ENCODE data around the gene CPSF3.

The CPSF3 gene

GRCh38 chr2:9419541-9419940 is 3.9 kb upstream of the CPSF3 start:
- no peak for DNase-seq (ENCODE audit: low read depth, low spot score)

GRCh38 chr2:9420495-9420894 is 3.0 kb upstream of the CPSF3 start:
- DNase-seq (ENCODE audit: low read depth, low spot score), result no peak

GRCh38 chr2:9422321-9423099 is 944 bp upstream of the CPSF3 start:
- DNase-seq (ENCODE audit: low read depth, low spot score), result peak; percentile 73

- no peak for DNase-seq (ENCODE audit: low read depth, low spot score)
Measured at GRCh38 chr2:9423922-9424272, 443 bp downstream of the CPSF3 start.

- no peak for DNase-seq (ENCODE audit: low read depth, low spot score)
Measured at GRCh38 chr2:9424447-9425164, 1.2 kb downstream of the CPSF3 start.

- DNase-seq (ENCODE audit: low read depth, low spot score), result no peak
Measured at GRCh38 chr2:9428965-9429577, 5.6 kb downstream of the CPSF3 start.

- no peak for DNase-seq (ENCODE audit: low read depth, low spot score)
Measured at GRCh38 chr2:9430316-9431293, 7.2 kb downstream of the CPSF3 start.

GRCh38 chr2:9434489-9434888 is 11.0 kb downstream of the CPSF3 start:
- no peak for DNase-seq (ENCODE audit: low read depth, low spot score)

- DNase-seq (ENCODE audit: low read depth, low spot score), result no peak
Measured at GRCh38 chr2:9439536-9439935, 16.1 kb downstream of the CPSF3 start.

- DNase-seq (ENCODE audit: low read depth, low spot score), result no peak
Measured at GRCh38 chr2:9440058-9440727, 16.7 kb downstream of the CPSF3 start.

- DNase-seq (ENCODE audit: low read depth, low spot score), result no peak
Measured at GRCh38 chr2:9441556-9441955, 18.1 kb downstream of the CPSF3 start.

- DNase-seq (ENCODE audit: low read depth, low spot score), result no peak
Measured at GRCh38 chr2:9443526-9443925, 20.1 kb downstream of the CPSF3 start.

GRCh38 chr2:9445089-9445488 is 21.6 kb downstream of the CPSF3 start:
- DNase-seq (ENCODE audit: low read depth, low spot score), result no peak

GRCh38 chr2:9451231-9451630 is 27.8 kb downstream of the CPSF3 start:
- DNase-seq (ENCODE audit: low read depth, low spot score), result no peak

- DNase-seq (ENCODE audit: low read depth, low spot score), result no peak
Measured at GRCh38 chr2:9460441-9461017, 37.1 kb downstream of the CPSF3 start.

- no peak for DNase-seq (ENCODE audit: low read depth, low spot score)
Measured at GRCh38 chr2:9461079-9461478, 37.6 kb downstream of the CPSF3 start.

- DNase-seq (ENCODE audit: low read depth, low spot score), result no peak
Measured at GRCh38 chr2:9462313-9462712, 38.9 kb downstream of the CPSF3 start.

GRCh38 chr2:9462886-9463697 is 39.6 kb downstream of the CPSF3 start:
- DNase-seq (ENCODE audit: low read depth, low spot score), result no peak

GRCh38 chr2:9463698-9464034 is 40.2 kb downstream of the CPSF3 start:
- no peak for DNase-seq (ENCODE audit: low read depth, low spot score)

GRCh38 chr2:9465170-9465569 is 41.7 kb downstream of the CPSF3 start:
- no peak for DNase-seq (ENCODE audit: low read depth, low spot score)
